NOMO-1 treated with dmso at 0.1 percent for 144 hours (cell line): ENCODE results near the gene MST1.

Experiments used
- DNase-seq: peaks from one replicate; lab custom pipeline; 2025; ENCODE audit not compliant: unreplicated experiment; lab: John Stamatoyannopoulos, UW

The MST1 gene

DNA sequence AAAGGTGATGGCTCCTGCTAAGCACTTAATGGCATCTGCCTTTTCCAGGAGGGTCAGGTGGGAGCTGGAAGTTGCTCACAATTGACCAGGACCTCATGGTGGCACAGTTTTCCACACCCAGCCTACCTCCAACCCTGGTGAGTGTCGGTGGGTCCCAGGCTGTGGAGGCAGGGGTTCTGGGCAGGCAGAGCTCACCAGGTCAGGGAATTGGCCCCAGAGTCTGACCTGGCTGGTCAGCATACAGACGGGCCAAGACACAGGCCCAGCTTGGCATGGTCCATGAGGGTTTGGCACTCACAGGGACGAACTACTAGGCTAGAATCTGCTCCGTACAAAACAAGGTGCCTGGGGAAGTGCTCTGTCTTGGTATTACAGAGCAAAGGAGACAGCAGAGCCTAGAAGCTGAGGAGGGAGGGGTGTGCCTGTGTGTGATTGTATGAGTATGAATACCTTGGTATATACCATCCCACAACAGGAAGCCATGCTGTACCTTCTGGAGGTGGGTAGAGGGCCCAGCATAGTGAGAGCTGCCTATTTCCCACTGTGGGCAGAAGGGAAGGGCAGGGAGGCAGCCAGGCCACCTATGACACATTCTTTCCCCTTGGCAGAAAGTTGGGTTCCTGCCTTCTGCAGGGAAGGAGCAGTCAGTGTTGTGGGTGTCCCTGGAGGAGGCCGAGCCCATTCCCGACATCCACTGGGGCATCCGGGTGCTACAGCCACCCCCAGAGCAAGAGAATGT is 8.6 kb downstream of the MST1 start:
- no peak for DNase-seq

- DNase-seq = no peak
Observed at GRCh38 chr3:49675912-49676311, 13.4 kb downstream of the MST1 start.

DNA sequence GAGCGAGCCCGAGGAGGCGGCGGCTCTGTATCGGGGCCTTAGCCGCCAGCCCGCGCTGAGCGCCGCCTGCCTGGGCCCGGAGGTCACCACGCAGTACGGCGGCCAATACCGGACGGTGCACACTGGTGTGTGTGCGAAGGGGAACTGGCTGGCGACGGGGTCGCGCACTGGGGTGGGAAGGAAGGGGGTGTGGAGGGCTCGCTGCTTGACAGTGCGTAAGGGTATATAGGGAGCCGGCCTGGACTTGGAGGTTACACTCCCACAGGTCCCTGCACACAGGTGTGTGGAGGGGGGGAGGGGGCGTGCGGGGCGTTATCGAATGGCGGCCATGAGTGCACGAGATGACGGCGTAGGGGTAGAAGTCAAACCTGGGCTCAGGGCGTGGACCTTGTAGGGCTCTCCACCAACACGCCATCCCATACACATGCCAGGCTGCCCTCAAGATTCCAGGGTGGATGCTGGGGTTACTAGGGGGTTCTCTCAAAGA is 14.7 kb downstream of the MST1 start:
- no peak for DNase-seq

- no peak for DNase-seq
Observed at GRCh38 chr3:49673715-49674496, 15.4 kb downstream of the MST1 start, which contains the start of gene APEH. APEH (plus strand) TSS chr3:49674351; CDS start chr3:49674402, 51 bp downstream.

GRCh38 chr3:49673121-49673714 is 16.1 kb downstream of the MST1 start:
- DNase-seq = no peak

GRCh38 chr3:49671291-49672288 is 17.7 kb downstream of the MST1 start:
- no peak for DNase-seq

DNA sequence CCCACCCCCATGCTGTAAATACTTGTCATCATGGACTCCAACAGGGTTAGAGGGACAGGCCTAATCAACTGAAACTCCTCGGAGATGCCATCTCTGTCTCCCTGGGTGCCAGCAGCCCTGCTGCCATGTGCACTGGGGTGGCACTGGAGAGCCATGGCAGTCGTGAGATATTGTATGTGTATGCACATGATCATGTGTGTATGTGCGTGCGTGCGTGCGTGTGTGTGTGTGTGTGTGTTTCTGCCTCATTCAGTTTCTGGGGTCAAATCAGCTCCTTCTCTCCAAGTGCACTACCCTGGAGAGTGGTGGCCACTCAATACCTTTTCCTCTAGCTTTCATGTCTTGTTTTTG is 18.4 kb downstream of the MST1 start:
- no peak for DNase-seq

- DNase-seq = no peak
Observed at GRCh38 chr3:49669352-49669751, 19.9 kb downstream of the MST1 start.

DNA sequence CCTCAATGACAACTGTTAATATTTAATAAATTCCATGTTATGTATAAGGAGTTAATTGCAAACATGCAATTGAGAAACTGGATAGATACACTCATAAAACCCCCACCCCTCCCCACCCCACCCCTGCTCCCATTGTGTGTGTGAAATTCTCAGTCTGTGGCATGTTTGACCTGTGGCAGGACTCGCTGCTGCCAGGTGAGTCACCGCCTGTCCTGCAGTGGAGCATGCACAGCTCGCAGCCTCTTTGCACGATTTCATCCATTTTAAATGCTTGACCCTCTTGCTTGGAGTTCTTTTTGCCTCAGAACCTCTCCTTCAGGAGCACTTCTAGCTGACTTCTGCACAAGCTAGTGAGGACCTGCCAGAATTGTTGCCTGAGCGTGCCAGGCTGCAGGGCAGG is 20.4 kb downstream of the MST1 start:
- no peak for DNase-seq

DNA sequence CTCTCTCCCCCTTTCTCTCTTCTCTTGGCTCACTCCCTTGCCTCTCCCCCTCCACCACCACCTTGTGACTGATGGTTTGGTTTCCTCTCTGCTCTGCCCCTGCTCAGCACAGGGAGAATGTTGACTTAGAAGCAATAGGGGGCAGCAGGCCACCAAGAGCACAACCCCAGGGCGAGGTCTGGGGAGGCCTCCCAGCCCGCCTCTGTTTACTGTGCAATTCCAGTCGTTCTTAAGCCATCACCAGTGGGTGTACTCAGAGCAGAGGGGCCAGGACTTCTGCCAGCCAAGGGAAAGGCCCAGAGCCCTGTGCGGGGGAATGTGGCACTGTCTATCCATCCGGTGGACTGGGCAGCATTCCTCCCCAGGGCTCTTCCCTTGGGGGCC is 20.9 kb downstream of the MST1 start:
- DNase-seq = no peak

- no peak for DNase-seq
Observed at GRCh38 chr3:49667701-49668413, 21.4 kb downstream of the MST1 start.

- DNase-seq = no peak
Observed at GRCh38 chr3:49666592-49666991, 22.7 kb downstream of the MST1 start.

GRCh38 chr3:49665822-49666519 is 23.3 kb downstream of the MST1 start:
- DNase-seq = no peak

- DNase-seq = no peak
Observed at GRCh38 chr3:49664300-49664699, 25.0 kb downstream of the MST1 start.

DNA sequence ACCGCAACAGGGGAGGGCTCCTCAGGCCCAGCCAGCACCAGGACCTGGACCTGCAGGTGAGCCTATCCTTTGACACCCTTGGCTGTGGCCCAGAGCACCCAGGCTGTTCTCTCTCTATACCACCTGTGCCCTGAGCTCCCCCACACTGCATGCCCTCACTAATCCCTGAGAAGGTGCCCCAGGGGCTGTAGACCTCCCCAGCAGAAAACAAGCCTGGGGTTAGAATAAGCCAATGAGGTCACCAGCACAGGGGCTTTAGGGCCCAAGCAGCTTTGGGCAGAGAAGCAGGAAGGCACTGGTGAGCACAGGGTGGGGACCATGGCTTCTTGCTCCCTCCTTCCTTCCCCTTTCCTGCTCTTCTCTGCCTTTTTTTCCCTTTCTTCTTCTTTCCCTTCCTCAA is 25.4 kb downstream of the MST1 start:
- DNase-seq = no peak

DNA sequence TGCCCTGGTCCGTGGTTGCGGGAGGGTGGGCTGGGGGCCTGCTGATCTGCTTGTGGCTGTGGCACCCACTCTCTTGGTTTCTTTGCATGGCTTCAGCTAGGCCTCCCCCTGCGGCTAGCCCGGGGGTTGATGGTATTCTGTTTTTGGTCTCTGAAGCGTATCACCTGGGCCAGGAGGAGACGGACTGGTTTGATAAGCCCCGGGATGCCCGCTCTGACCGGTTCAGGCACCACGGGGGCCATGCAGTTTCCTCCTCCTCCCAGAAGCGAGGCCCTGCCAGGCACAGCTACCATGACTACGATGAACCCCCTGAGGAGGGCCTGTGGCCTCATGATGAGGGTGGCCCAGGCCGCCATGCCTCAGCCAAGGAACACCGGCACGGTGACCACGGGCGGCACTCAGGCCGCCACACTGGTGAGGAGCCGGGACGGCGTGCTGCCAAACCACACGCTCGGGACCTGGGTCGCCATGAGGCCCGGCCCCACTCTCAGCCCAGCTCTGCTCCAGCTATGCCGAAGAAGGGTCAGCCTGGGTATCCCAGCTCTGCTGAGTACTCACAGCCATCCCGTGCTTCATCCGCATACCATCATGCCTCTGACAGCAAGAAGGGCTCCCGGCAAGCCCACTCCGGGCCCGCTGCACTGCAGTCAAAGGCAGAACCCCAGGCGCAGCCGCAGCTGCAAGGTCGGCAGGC is 26.4 kb downstream of the MST1 start:
- no peak for DNase-seq

DNA sequence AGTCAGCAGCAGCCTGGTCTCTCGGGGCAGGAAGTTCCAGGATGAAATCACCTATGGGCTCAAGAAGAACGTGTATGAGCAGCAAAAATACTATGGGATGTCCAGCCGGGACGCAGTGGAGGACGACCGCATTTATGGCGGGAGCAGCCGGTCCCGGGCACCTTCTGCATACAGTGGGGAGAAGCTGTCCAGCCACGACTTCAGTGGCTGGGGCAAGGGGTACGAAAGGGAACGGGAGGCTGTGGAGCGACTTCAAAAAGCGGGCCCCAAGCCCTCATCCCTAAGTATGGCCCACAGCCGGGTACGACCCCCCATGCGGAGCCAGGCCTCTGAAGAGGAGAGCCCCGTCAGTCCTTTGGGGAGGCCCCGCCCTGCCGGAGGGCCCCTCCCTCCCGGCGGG is 27.3 kb downstream of the MST1 start:
- no peak for DNase-seq

GRCh38 chr3:49661281-49661680 is 28.0 kb downstream of the MST1 start:
- no peak for DNase-seq

DNA sequence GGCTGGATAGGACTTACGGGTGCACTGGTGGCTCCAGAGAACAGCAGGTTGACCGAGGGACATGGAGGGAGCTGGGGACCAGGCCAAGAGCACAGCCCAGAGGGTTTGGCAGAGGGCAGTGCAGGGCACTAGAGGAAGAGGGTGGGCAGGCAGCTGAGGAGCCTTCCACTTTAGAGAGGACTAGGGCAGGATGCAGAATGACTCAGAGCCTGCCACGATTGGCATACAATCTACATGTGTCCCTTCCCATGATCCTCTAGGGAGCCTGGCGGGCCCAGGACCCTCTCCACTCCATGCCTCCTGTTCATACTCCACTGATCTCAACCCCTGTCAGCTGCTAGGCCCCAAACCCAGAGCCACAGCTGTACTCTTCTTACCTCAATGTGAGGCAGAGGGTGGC is 29.5 kb downstream of the MST1 start:
- DNase-seq = no peak
